ENCODE results near the gene PRTG. TPM values are rescaled to one million over a fixed set of nuclear protein-coding genes. Genes with fewer than 3 reads are reported as not detected.
"Not testable (repeated sequence)": the region's sequence is repeated elsewhere in the genome, so short reads cannot be mapped to it uniquely, and the experiment has no call there.

Gene PRTG
- total RNA-seq, result not detected

DNA sequence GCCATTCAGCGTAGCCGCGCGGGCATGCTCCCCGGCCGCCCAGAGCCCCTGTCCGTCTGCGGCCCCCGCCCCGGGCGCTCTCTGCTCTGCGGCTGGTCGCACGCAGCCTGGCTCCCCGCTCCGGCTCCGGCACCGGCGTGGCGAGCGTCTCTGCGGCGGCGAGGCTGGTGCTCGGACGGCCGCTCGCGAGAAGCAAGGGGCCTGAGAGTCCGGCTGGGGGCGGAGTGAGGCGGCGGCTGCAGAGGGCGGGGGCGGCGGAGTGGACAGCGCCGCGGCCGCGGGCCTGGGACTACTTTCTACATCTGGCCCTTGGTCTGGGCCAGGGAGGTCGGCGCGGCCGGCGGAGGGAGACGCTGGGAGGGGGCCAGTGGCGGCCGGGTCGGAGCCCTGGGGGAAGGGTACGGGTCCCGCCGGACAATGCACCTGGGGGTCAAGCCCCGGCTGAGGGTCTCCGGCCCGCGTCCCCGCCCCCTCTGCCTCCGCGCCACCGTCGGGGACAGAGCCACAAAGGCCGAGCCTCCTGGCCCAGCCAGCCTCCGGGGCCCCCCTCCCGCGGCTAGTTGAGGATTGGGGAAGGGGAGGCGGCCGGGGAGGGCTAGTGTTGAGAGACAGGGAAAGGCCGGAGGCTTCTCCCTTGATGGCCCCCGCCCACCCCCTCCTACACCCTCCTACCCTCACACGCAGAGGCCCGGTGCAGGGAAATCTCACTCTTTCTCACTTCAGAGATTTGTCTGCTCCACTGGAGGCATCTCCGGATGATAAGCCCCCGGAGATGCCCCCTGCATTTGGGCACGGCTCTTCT is at the start of gene PRTG:
Gene PRTG, minus strand, starts transcription at position 226 of the 802 bp plus-strand sequence. Its CDS starts 221 bp downstream, at position 5.
- ATAC-seq (ENCODE audit: low read depth) (no peak), DNase-seq (peak; percentile 24)
- Mint-ChIP-seq H3K4me3 (peak within 1 kb of the TSS; percentile 75), H3K27me3 (peaks cover 44% of the 10 kb centered on the region), H3K4me1 (peaks cover 4% of the 10 kb centered on the region), H3K27ac (no peak within 1 kb of the TSS), H3K36me3 (no peaks in the 10 kb centered on the region), H3K9me3 (no peaks in the 10 kb centered on the region)
- POLR2A ChIA-PET, result no interaction called here

GRCh38 chr15:55791551-55792400 is 48.8 kb upstream of the PRTG start:
- Mint-ChIP-seq H3K4me3 (no peak overlapping the region), H3K4me1 (no peaks in the 10 kb centered on the region), H3K9me3 (peaks cover 10% of the 10 kb centered on the region), H3K36me3 (no peaks in the 10 kb centered on the region), H3K27me3 (peaks cover 8% of the 10 kb centered on the region), H3K27ac (no peak overlapping the region)
- no peak for DNase-seq
- POLR2A ChIA-PET, result interaction anchor here (0.6 kb wide), 1 partner anchor 11 kb away, joined by 7 read pairs; no protein-coding TSS in a partner anchor
- no peak for ATAC-seq (ENCODE audit: low read depth)

GRCh38 chr15:55789066-55789660 is 46.2 kb upstream of the PRTG start:
- Mint-ChIP-seq H3K27ac (no peak overlapping the region), H3K36me3 (no peaks in the 10 kb centered on the region), H3K9me3 (peaks cover 4% of the 10 kb centered on the region), H3K4me3 (no peak overlapping the region), H3K27me3 (peaks cover 3% of the 10 kb centered on the region), H3K4me1 (no peaks in the 10 kb centered on the region)
- POLR2A ChIA-PET, result no interaction called here
- ATAC-seq (ENCODE audit: low read depth) (no peak), DNase-seq (peak; percentile 47)

- H3K27me3 Mint-ChIP-seq, result peaks cover 7% of the 10 kb centered on the region
- no peak overlapping the region for H3K4me3 Mint-ChIP-seq
- H3K4me1 Mint-ChIP-seq, result no peaks in the 10 kb centered on the region
Observed at GRCh38 chr15:55786341-55786740, 43.4 kb upstream of the PRTG start.

GRCh38 chr15:55785593-55785992 is 42.6 kb upstream of the PRTG start:
- H3K27ac Mint-ChIP-seq; ATAC-seq (ENCODE audit: low read depth); POLR2A ChIA-PET; H3K4me3 Mint-ChIP-seq; H3K9me3 Mint-ChIP-seq; H3K4me1 Mint-ChIP-seq; H3K36me3 Mint-ChIP-seq; DNase-seq; H3K27me3 Mint-ChIP-seq: not testable (repeated sequence)

More at GRCh38 chr15:55786341-55786740, 43.4 kb upstream of the PRTG start:
- POLR2A ChIA-PET, result no interaction called here
- Mint-ChIP-seq H3K27ac (no peak overlapping the region), H3K9me3 (no peaks in the 10 kb centered on the region), H3K36me3 (no peaks in the 10 kb centered on the region)
- ATAC-seq (ENCODE audit: low read depth), result no peak
- DNase-seq, result no peak

DNA sequence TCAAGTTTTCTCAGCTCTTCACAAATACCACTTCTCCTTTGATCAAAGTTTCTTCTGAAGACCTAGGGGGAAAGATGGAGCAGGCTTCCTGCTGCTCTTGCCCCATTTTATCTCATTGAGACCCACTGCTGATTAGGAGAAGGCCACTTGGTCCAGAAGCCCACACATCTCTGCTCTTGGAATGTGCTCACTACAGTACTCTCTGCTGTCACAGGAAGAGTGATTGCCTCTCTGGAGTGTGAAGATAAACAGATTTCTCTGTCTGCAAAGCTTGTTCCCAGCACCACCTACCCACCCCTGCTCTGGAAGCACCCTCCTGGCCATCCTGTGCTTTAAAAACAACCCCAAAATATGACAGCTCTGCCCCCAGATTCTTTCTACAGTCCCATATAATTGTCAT is 41.3 kb upstream of the PRTG start:
- Mint-ChIP-seq H3K4me1 (no peaks in the 10 kb centered on the region), H3K27me3 (peaks cover 9% of the 10 kb centered on the region), H3K9me3 (no peaks in the 10 kb centered on the region), H3K36me3 (no peaks in the 10 kb centered on the region), H3K27ac (no peak overlapping the region), H3K4me3 (no peak overlapping the region)
- POLR2A ChIA-PET, result no interaction called here
- ATAC-seq (ENCODE audit: low read depth) (no peak), DNase-seq (no peak)

DNA sequence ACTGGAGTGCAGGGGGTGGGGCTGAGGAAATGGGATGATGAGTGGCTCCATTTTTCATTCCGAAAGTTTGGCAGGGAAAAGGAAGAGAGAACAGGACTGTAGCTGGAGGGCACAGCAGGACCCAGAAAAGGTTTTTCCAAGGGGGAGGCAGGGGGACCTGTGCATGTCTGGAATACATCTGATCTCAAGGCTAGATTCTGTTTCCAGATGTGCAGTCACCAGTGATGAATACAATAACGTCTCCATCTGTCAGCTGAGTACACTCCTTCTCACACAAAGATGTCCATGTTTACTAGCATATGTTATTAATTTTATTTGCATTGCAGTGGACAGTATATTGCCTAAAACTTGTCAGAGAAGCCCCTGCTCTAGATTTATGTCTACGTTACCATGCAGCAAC is 39.9 kb upstream of the PRTG start:
- H3K27ac Mint-ChIP-seq, result no peak overlapping the region
- no peaks in the 10 kb centered on the region for H3K4me1 Mint-ChIP-seq
- POLR2A ChIA-PET, result no interaction called here

DNA sequence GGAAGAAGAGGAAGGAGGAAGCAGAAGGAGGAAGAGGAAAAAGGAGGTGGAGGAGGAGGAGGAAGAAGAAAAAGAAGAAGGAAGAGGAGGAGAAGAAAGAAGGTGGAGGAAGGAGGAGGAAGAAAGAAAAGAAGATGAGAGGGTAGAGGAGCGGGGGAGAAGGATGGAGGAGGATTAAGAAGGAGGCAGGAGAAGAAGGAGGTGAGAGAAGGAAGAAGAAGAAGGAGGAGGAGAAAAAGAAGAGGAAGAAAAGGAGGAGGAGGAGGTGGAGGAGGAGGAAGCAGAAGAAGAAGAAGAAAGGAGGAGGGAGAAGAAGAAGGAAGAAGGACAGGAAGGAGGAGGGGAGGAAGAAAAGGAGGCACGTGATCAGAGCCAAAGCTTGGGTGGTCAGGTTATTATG is 37.3 kb upstream of the PRTG start:
- Mint-ChIP-seq H3K27me3 (peaks cover 17% of the 10 kb centered on the region), H3K27ac (no peak overlapping the region), H3K4me1 (no peaks in the 10 kb centered on the region), H3K36me3 (no peaks in the 10 kb centered on the region), H3K4me3 (no peak overlapping the region), H3K9me3 (no peaks in the 10 kb centered on the region)
- no peak for DNase-seq
- ATAC-seq (ENCODE audit: low read depth), result no peak
- POLR2A ChIA-PET, result no interaction called here

More for the DNA sequence above, 39.9 kb upstream of the PRTG start:
- Mint-ChIP-seq H3K4me3 (no peak overlapping the region), H3K27me3 (peaks cover 12% of the 10 kb centered on the region), H3K36me3 (no peaks in the 10 kb centered on the region), H3K9me3 (no peaks in the 10 kb centered on the region)
- ATAC-seq (ENCODE audit: low read depth) (no peak), DNase-seq (no peak)

DNA sequence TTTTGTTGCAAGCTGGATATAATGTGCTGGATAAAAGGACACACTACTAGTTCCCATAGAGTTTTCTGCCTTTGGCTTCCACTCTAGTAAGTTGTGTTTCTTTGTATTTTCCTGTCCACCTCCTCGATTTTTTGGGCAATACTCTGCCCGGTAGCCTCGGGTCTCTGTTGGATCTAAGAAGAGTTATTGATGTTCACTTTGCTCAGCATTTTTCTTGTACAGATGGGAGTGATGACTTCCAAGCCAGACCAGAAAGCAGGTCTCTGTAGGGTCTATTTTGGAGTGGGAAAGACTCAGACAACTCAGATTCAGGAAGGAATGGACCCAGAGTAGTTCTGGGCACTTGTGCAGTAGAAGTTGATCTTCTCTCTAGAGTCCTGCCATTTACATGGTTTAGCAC is 36.0 kb upstream of the PRTG start:
- H3K4me1 Mint-ChIP-seq, result no peaks in the 10 kb centered on the region
- DNase-seq (no peak), ATAC-seq (ENCODE audit: low read depth) (no peak)
- peaks cover 12% of the 10 kb centered on the region for H3K27me3 Mint-ChIP-seq
- no peaks in the 10 kb centered on the region for H3K36me3 Mint-ChIP-seq
- H3K4me3 Mint-ChIP-seq, result no peak overlapping the region
- H3K9me3 Mint-ChIP-seq, result no peaks in the 10 kb centered on the region
- POLR2A ChIA-PET, result no interaction called here
- no peak overlapping the region for H3K27ac Mint-ChIP-seq

DNA sequence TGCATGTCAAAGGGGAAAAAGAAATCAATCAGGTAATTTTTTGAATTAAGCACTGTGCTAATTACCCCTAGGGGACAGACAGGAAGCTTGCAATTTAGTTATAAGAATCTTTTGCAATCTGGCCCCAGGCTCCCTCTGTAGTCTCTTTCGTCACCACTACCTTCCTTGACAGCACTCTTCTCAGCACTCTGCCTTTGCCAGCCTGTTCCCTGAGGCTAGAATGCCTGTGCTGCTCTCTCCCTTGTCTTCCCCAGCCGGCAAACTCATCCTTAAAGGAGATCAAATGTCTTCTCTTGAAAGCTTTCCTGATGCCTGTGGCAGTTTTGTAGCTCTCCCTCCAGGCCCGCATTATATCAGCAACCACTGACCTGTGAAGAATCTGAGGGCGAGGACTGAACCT is 32.4 kb upstream of the PRTG start:
- no peak overlapping the region for H3K27ac Mint-ChIP-seq
- no peaks in the 10 kb centered on the region for H3K9me3 Mint-ChIP-seq
- no peaks in the 10 kb centered on the region for H3K4me1 Mint-ChIP-seq
- H3K27me3 Mint-ChIP-seq, result peaks cover 20% of the 10 kb centered on the region
- no peaks in the 10 kb centered on the region for H3K36me3 Mint-ChIP-seq
- no peak for DNase-seq
- H3K4me3 Mint-ChIP-seq, result no peak overlapping the region
- no peak for ATAC-seq (ENCODE audit: low read depth)
- POLR2A ChIA-PET, result no interaction called here

GRCh38 chr15:55774113-55774970 is 31.4 kb upstream of the PRTG start:
- H3K36me3 Mint-ChIP-seq, result no peaks in the 10 kb centered on the region
- ATAC-seq (ENCODE audit: low read depth), result peak; percentile 56

DNA sequence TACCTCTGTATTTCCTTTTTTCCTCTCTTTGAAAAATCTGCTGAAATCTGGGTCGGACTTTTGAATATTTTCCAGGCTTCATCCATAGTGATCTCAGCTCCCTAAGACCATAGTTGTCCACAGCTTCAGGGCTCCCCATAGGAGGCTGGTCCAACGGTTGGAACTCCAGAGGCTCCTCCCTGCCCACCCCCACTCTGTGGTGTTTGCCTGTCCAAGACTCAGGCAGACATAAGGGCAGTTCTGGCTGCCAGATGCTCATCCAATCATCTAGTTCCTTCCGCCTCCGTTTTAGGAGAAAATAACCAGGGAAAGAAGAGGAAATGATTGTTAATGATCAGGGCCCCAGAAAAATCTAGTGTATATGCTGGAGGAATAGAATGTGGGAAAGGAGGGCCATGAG is 27.9 kb upstream of the PRTG start:
- peaks cover 10% of the 10 kb centered on the region for H3K27me3 Mint-ChIP-seq
- no peaks in the 10 kb centered on the region for H3K9me3 Mint-ChIP-seq
- H3K4me3 Mint-ChIP-seq, result no peak overlapping the region
- H3K36me3 Mint-ChIP-seq, result no peaks in the 10 kb centered on the region
- DNase-seq (no peak), ATAC-seq (ENCODE audit: low read depth) (no peak)
- POLR2A ChIA-PET, result no interaction called here
- no peak overlapping the region for H3K27ac Mint-ChIP-seq
- peaks cover 5% of the 10 kb centered on the region for H3K4me1 Mint-ChIP-seq

More at GRCh38 chr15:55774113-55774970, 31.4 kb upstream of the PRTG start:
- no peaks in the 10 kb centered on the region for H3K4me1 Mint-ChIP-seq
- no peaks in the 10 kb centered on the region for H3K9me3 Mint-ChIP-seq
- H3K27ac Mint-ChIP-seq, result no peak overlapping the region
- no peak overlapping the region for H3K4me3 Mint-ChIP-seq
- peak; percentile 43 for DNase-seq
- peaks cover 18% of the 10 kb centered on the region for H3K27me3 Mint-ChIP-seq
- POLR2A ChIA-PET, result no interaction called here

DNA sequence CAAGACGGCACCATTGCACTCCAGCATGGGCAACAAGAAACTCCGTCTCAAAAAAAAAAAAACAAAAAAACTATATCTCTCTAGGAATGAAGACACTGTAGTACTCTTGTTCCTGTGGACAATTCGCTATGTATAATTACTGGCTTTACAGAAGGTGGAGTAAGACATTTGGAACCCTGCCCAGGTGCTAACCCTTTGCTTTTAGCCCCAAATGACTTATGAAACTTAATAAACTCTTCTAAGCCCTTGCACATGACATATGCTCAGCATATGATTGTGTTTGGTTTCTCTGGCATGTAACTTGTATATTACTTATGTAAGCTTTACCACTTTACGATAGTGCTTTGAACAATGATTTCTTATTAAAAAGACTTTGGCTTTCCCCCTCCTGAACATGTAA is 27.3 kb upstream of the PRTG start:
- Mint-ChIP-seq H3K4me1 (peaks cover 5% of the 10 kb centered on the region), H3K27ac (no peak overlapping the region), H3K27me3 (peaks cover 10% of the 10 kb centered on the region), H3K9me3 (no peaks in the 10 kb centered on the region), H3K36me3 (no peaks in the 10 kb centered on the region), H3K4me3 (no peak overlapping the region)
- DNase-seq, result no peak
- no peak for ATAC-seq (ENCODE audit: low read depth)
- POLR2A ChIA-PET, result no interaction called here
